ENCODE results near the gene PFKFB4. TPM values are rescaled to one million over a fixed set of nuclear protein-coding genes. Genes with fewer than 3 reads are reported as not detected.

The PFKFB4 gene
- total and polyA plus RNA-seq, 9 of the 15 experiments (the other 6 are each of a cell fraction or from before 2014, with no cell fraction given): 0.92 to 56.3 (median 13.5) TPM

DNA sequence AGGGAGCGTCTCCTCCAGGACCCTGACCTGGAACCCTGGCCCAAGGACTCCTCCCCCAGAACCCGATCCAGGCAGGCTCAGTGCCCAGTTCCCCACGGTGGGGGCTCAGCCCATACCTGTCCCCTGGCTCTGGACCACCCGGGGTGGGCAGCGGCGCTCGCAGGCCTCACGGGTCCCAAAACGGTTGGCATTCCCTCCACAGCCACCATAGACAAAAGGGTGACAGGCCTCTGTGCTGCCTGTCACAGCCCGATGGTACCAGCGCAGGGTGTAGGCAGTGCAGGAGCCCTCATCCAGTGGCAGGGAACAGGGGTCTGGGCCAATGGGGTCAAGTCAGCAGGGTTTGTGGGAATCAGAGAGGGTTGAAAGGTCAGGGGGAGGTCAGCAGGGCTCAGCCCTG, 8.1 kb upstream of the PFKFB4 start (continued):
- TF ChIP-seq, protein P1, sequence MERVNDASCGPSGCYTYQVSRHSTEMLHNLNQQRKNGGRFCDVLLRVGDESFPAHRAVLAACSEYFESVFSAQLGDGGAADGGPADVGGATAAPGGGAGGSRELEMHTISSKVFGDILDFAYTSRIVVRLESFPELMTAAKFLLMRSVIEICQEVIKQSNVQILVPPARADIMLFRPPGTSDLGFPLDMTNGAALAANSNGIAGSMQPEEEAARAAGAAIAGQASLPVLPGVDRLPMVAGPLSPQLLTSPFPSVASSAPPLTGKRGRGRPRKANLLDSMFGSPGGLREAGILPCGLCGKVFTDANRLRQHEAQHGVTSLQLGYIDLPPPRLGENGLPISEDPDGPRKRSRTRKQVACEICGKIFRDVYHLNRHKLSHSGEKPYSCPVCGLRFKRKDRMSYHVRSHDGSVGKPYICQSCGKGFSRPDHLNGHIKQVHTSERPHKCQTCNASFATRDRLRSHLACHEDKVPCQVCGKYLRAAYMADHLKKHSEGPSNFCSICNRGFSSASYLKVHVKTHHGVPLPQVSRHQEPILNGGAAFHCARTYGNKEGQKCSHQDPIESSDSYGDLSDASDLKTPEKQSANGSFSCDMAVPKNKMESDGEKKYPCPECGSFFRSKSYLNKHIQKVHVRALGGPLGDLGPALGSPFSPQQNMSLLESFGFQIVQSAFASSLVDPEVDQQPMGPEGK (CRISPR knock-in tag; IDR thresholded peaks at IDR 0.05; ENCODE audit: borderline replicate concordance): no peak
- no peak for TF ChIP-seq HDAC1 (IDR thresholded peaks at IDR 0.05)
- no peak for TF ChIP-seq ZNF212 (CRISPR knock-in tag; IDR thresholded peaks at IDR 0.05)
- TF ChIP-seq GTF2B (IDR thresholded peaks at IDR 0.05; ENCODE audit: extremely low read depth, insufficient read length): no peak
- TF ChIP-seq SUPT5H (IDR thresholded peaks at IDR 0.05): no peak
- no peak for TF ChIP-seq KLF16 (IDR thresholded peaks at IDR 0.05)
- TF ChIP-seq THAP7 (CRISPR knock-in tag; IDR thresholded peaks at IDR 0.05): no peak

- no peak overlapping the region for H3K27ac ChIP-seq (ENCODE audit: extremely low read depth, low read depth, low read length)
- no TSS peak for BruUV-seq (replicated peaks)
- intact Hi-C loops (cut with micrococcal nuclease) (no loop called here), in situ Hi-C loops (cut with MboI) (no loop called here)
- ChIA-PET CTCF (ENCODE audit: low intra/inter-chr PET ratio) (no interaction called here), POLR2A (no interaction called here)
- H3K4me3 ChIP-seq: no peak overlapping the region
- DNase-seq (ENCODE audit: extremely low read depth in 1 of 4, low spot score in 3 of 4): no peak
- 64% methylated on average over 6 of the region's 10 CpGs for WGBS (ENCODE audit: insufficient coverage, low coverage, missing lambda C conversion rate)
- H3K9me3 ChIP-seq (replicated peaks; ENCODE audit: control insufficient read depth, insufficient read depth, low read depth, low read length): no peaks in the 10 kb centered on the region
- no peak for ATAC-seq
- peaks cover 20 to 66% of the 10 kb centered on the region in 2 experiments for H3K4me1 ChIP-seq (replicated peaks in 1 of 2; ENCODE audit: control insufficient read depth in 2 of 2, insufficient read depth in 2 of 2, low read length in 2 of 2)
- H3K9ac ChIP-seq (ENCODE audit: insufficient read depth in 1 of 2, low read depth in 2 of 2, low read length in 2 of 2): peak overlapping the region in 1 of 2 experiments; percentile 52; a peak in 1 of 4 replicates
- no peaks in the 10 kb centered on the region for H3K27me3 ChIP-seq (ENCODE audit: control insufficient read depth in 2 of 2, insufficient read depth in 2 of 2, low read length in 2 of 2)
- H3K9me1 ChIP-seq (ENCODE audit: control insufficient read depth, insufficient read depth, low read length): no peaks in the 10 kb centered on the region
- no peak overlapping the region for H2AFZ ChIP-seq (ENCODE audit: low read depth, low read length)
- no peaks in the 10 kb centered on the region for H3K79me2 ChIP-seq (ENCODE audit: control insufficient read depth, insufficient read depth, low read length)
- H3K4me2 ChIP-seq (ENCODE audit: insufficient read depth, low read length): no peak overlapping the region
- FAIRE-seq: no peak
- no peaks in the 10 kb centered on the region for H3K36me3 ChIP-seq (ENCODE audit: control insufficient read depth, insufficient read depth, low read length)
- H4K20me1 ChIP-seq (replicated peaks; ENCODE audit: control insufficient read depth, insufficient read depth, low read length): no peaks in the 10 kb centered on the region
- TF ChIP-seq RBM22 (IDR thresholded peaks at IDR 0.05; ENCODE audit: low read depth, low read length, poor library complexity, severe bottlenecking): no peak
- TF ChIP-seq GTF3C2 (IDR thresholded peaks at IDR 0.05; ENCODE audit: borderline replicate concordance, extremely low read depth, insufficient read length): no peak
- no peak for TF ChIP-seq KAT2B (IDR thresholded peaks at IDR 0.05; ENCODE audit: low read depth, low read length)
- TF ChIP-seq SMAD4 (CRISPR knock-in tag; conservative IDR thresholded peaks at IDR 0.05): no peak
- TF ChIP-seq ZNF354B (CRISPR knock-in tag; IDR thresholded peaks at IDR 0.05): no peak
- TF ChIP-seq ZNF12 (CRISPR knock-in tag; IDR thresholded peaks at IDR 0.05): no peak
- TF ChIP-seq NR0B1 (IDR thresholded peaks at IDR 0.05; ENCODE audit: partially characterized antibody): no peak
- no peak for TF ChIP-seq HDAC3 (IDR thresholded peaks at IDR 0.05; ENCODE audit: borderline replicate concordance, partially characterized antibody)
These were observed 7.4 kb upstream of the PFKFB4 start for GRCh38 chr3:48564022-48564421.

All from K562 (cell line).